Posterior vena cava (tissue), 2 donors: ENCODE results near the gene STRN4. TPM values are rescaled to one million over a fixed set of nuclear protein-coding genes. Genes with fewer than 3 reads are reported as not detected.

ENCODE experiments used
- microRNA-seq, 2 donors: library from miRNA; unstranded; fragments of <30 nt; microRNA quantifications; one replicate each; pipeline ENCODE4 v1.2.0, GENCODE V29; 2020 to 2021; ENCODE audit warnings: borderline microRNAs expressed in 2 of 2
- total RNA-seq, 2 donors: library from RNA; stranded (reverse); fragmentation: NEBNext Ultra II Directional; extraction: Animal tissue kit (Norgen Biotek cat#: 25700); gene quantifications; one replicate each; pipeline ENCODE4 v1.2.1, GENCODE V29; 2021
- donor health status: DM: yes; HTN: yes; CAD: no.
- donor health status: DM: yes; HTN: yes; CAD: no.

STRN4 gene
- total RNA-seq, 2 donors from 2014 or later = 58.6 to 71.8 TPM

Small RNA genes lying within 50 kb of the gene (microRNA-seq; reads per million reads assigned to microRNA genes)
- gene MIR320E = 3.9 to 4.4 reads per million in 2 donors

Other genes with a start within 250 kb of the STRN4 start
- gene CALM3, start 145.1 kb downstream of the STRN4 start, total RNA-seq = 100 to 1,000 TPM; 182 to 244 TPM
- gene PTGIR, start 121.4 kb downstream of the STRN4 start, total RNA-seq = 10 to 100 TPM; 17.3 to 29.8 TPM
- not detected for gene GNG8, start 110.2 kb downstream of the STRN4 start, total RNA-seq
- gene DACT3, start 85.3 kb downstream of the STRN4 start, total RNA-seq = 100 to 1,000 TPM in 1 of 2 donors, 10 to 100 TPM in 1; 72.0 to 122 TPM
- 10 to 100 TPM; 25.5 to 25.6 TPM for gene PRKD2, start 29.3 kb downstream of the STRN4 start, total RNA-seq
- 10 to 100 TPM; 15.2 to 18.6 TPM for gene FKRP, start 393 bp downstream of the STRN4 start, total RNA-seq
- 10 to 100 TPM; 56.6 to 95.5 TPM for gene SLC1A5, start 42.1 kb upstream of the STRN4 start, total RNA-seq
- 100 to 1,000 TPM in 1 of 2 donors, 10 to 100 TPM in 1; 98.0 to 139 TPM for gene AP2S1, start 104.4 kb upstream of the STRN4 start, total RNA-seq
- 10 to 100 TPM; 49.8 to 57.4 TPM for gene ARHGAP35, start 114.5 kb upstream of the STRN4 start, total RNA-seq